HG03439 (cell line): ENCODE measurements around the gene KTI12.

Experiments used
- ATAC-seq: cut with Tn5 transposase; IDR thresholded peaks from one replicate; pipeline ENCODE4 v1.9.1; 2021; ENCODE audit warnings: mild to moderate bottlenecking, moderate library complexity; ENCODE audit not compliant: unreplicated experiment

KTI12 gene

DNA sequence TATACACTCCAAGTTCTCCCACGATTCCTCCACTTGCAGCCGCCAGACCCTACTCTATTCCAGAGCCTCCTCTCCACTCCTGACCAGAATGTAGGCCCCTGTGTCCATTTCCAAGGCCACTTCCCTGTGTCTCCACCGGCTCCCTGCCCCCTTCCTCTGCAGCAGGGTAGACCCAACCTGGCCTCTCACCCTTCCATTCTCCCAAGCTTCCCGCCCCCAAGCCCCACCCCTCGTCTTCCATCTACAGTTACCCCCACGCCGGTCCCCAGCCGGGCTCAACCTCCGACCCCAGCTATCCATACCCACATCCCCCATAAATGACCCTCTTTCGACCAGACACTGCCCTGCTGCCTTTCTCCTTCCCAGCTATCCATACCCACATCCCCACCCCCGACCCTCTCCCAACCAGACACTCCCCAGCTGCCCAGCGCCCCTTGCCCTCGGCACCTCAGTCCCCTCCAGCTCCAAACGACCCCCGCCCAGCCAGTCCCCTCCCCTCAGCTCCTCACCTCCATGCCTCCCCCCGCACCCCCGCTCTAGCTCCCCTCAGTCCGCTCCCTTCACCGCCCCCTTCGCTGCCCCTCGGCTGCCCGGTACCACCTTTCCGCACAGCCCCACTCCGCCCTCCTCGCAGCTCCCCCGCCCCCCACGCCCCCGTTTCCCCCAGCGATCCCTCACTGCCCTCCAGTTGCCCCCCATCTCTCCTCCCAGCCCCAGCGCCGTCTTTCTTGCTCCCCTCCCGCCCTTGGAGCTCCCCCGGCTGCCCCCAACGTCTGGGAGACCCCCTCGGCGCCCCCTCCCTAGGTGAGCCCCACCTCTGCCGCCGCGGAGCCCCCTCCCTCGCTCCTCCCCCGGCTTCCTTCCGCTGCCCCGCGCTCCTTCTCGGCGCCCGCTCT lies 43.8 kb downstream of the KTI12 start:
- no peak for ATAC-seq

DNA sequence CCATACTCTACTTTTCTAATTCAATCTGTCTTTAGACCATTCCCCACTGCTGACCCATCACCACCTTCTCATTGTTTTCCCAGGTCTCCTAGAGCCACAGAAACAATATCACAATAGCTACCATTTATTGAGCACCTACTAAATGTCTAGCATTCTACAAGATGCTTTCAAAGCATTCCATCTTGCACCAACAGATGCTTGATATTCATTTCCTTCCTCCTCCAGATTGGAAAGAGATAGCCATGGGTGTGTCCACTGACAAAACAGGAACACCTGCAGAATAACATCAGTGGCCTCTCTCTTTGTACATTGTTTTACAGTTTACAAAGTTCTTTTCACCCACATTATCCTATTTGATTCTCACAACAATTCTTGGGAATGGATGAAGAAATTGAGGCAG lies 45.4 kb downstream of the KTI12 start:
- ATAC-seq, result no peak

DNA sequence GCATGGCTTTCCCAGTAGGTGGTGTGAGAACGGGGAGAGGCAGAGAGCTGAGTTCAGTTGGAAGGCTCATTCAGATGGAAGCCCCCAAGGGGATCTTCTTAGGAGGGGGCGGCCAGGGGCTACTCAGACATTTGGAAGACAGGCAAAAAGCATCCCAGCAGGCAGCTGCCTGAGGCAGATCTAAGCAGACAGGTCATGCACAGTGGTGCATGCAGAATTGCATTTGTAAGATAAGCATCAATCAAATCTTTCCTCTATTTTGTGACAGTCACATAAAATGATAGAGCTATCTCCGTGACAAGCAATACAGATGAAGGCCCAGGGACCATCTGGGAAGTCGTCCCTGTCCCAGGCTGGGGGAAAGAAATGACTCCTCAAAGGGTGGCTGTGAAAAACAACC lies 46.9 kb downstream of the KTI12 start:
- no peak for ATAC-seq

DNA sequence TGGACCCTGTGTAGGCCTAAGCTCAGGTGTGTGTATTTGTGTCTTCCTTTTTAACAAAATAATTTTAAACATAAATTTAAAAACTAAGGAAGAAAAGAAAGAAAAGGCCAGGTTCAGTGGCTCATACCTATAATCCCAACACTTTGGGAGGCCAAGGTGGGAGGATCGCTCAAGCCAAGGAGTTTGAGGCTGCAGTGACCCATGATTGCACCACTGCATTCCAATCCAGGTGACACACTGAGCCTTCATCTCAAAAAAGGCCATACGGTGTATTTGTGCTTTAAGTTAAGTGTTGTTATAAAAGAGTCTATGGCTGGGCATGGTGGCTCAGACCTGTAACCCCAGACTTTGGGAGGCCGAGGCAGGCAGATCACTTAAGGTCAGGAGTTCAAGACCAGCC lies 51.4 kb downstream of the KTI12 start:
- ATAC-seq, result no peak
